Peyer's patch (tissue), 4 donors: ENCODE data around the gene PLP2. TPM values are rescaled to one million over a fixed set of nuclear protein-coding genes. Genes with fewer than 3 reads are reported as not detected.
"Not testable (repeated sequence)": the region's sequence is repeated elsewhere in the genome, so short reads cannot be mapped to it uniquely, and the experiment has no call there.

ENCODE experiments used
- DNase-seq, 3 donors: peaks; one replicate each; pipeline ENCODE4 v3.0.0-alpha.2; 2017 to 2019
- H3K27ac ChIP-seq, 4 donors: fragments of 200-600 bp; sonication (generic); one replicate each; pipeline ENCODE4 v1.5.1; 2016 to 2019
- H3K27me3 ChIP-seq, 2 donors: fragments of 200-600 bp; sonication (generic); one replicate each; pipeline ENCODE4 v1.5.1; 2019
- H3K36me3 ChIP-seq, 3 donors: fragments of 200-600 bp; sonication (generic); one replicate each; pipeline ENCODE4 v1.5.1; 2016 to 2019
- H3K4me1 ChIP-seq, 4 donors: fragments of 200-600 bp; sonication (generic); one replicate each; pipeline ENCODE4 v1.5.1; 2016 to 2019
- H3K4me3 ChIP-seq, 4 donors: fragments of 200-600 bp; sonication (generic); 1 replicate in 3 of 4; 2 replicates in 1 of 4; pipeline ENCODE4 v1.5.1; 2016 to 2019; ENCODE audit warnings: mild to moderate bottlenecking in 1 of 4
- H3K9me3 ChIP-seq, 4 donors: fragments of 200-600 bp; sonication (generic); one replicate each; pipeline ENCODE4 v1.5.1; 2016 to 2019; ENCODE audit warnings: mild to moderate bottlenecking in 1 of 4
- CTCF ChIP-seq, 6 experiments: fragments of 450-650 bp in 4 of 6; fragments of 200-600 bp in 2 of 6; sonication (generic) in 1 of 6; IDR thresholded peaks; one replicate each; pipeline ENCODE4 v1.5.1; 2017 to 2019; ENCODE audit warnings: antibody characterized with exemption in 6 of 6, mild to moderate bottlenecking in 3 of 6, moderate library complexity in 1 of 6
- POLR2A ChIP-seq, 2 donors: fragments of 450-650 bp; IDR thresholded peaks; one replicate each; pipeline ENCODE4 v1.5.1; 2017; ENCODE audit warnings: antibody characterized with exemption in 2 of 2, mild to moderate bottlenecking in 2 of 2, moderate library complexity in 2 of 2
- total RNA-seq, 4 donors: library from RNA; depleted of rRNA; stranded (reverse); fragments of >200 nt; gene quantifications; one replicate each; pipeline ENCODE4 v1.1.0, GENCODE V29; 2016

Gene PLP2
- 10 to 100 TPM; 16.1 to 36.6 (median 30.8) TPM for total RNA-seq

- no peak for TF ChIP-seq CTCF (IDR thresholded peaks at IDR 0.05)
- peak in 1 of 2 donors; percentile 29 for TF ChIP-seq POLR2A (IDR thresholded peaks at IDR 0.05)
- Histone ChIP-seq H3K4me3 (peak within 1 kb of the TSS; percentile 54 to 71 (median 58)), H3K27ac (peak within 1 kb of the TSS; percentile 84 to 92 (median 86)), H3K27me3 (no peaks in the 10 kb centered on the region), H3K4me1 (no peaks in the 10 kb centered on the region), H3K9me3 (no peaks in the 10 kb centered on the region), H3K36me3 (peaks cover 0 to 6% (median 0%) of the 10 kb centered on the region in 3 donors)
- peak; percentile 65 to 81 (median 75) for DNase-seq
Observed at GRCh38 chrX:49171752-49172279, at the start of gene PLP2. TSS of gene PLP2 (plus strand) at chrX:49171898. CDS start at chrX:49172001, 103 bp downstream.

GRCh38 chrX:49122499-49122898, 49.2 kb upstream of the PLP2 start:
- peak overlapping the region; percentile 52 to 80 (median 69) for H3K4me3 ChIP-seq
- peak overlapping the region in 1 of 4 donors; percentile 67 for H3K27ac ChIP-seq

GRCh38 chrX:49127742-49128258, 43.9 kb upstream of the PLP2 start:
- H3K4me1 ChIP-seq, H3K27ac ChIP-seq, H3K27me3 ChIP-seq, H3K9me3 ChIP-seq, H3K36me3 ChIP-seq, DNase-seq, H3K4me3 ChIP-seq: not testable (repeated sequence)

More at GRCh38 chrX:49122499-49122898, 49.2 kb upstream of the PLP2 start:
- no peaks in the 10 kb centered on the region for H3K27me3 ChIP-seq
- H3K36me3 ChIP-seq = peaks cover 0 to 21% (median 0%) of the 10 kb centered on the region in 3 donors
- no peak for DNase-seq
- no peak for TF ChIP-seq POLR2A (IDR thresholded peaks at IDR 0.05)
- TF ChIP-seq CTCF (IDR thresholded peaks at IDR 0.05) = no peak
- H3K9me3 ChIP-seq = no peaks in the 10 kb centered on the region
- no peaks in the 10 kb centered on the region for H3K4me1 ChIP-seq

- Histone ChIP-seq H3K9me3 (no peaks in the 10 kb centered on the region), H3K4me3 (no peak overlapping the region), H3K27ac (no peak overlapping the region), H3K4me1 (no peaks in the 10 kb centered on the region), H3K36me3 (no peaks in the 10 kb centered on the region), H3K27me3 (no peaks in the 10 kb centered on the region)
- TF ChIP-seq CTCF (IDR thresholded peaks at IDR 0.05) (no peak), POLR2A (IDR thresholded peaks at IDR 0.05) (no peak)
- DNase-seq = peak in 1 of 3 donors; percentile 34
Observed at GRCh38 chrX:49129427-49129826, 42.3 kb upstream of the PLP2 start.

GRCh38 chrX:49132275-49132674, 39.4 kb upstream of the PLP2 start:
- DNase-seq, H3K36me3 ChIP-seq, H3K4me3 ChIP-seq, H3K4me1 ChIP-seq, H3K9me3 ChIP-seq, H3K27ac ChIP-seq, H3K27me3 ChIP-seq: not testable (repeated sequence)

GRCh38 chrX:49133759-49134158, 37.9 kb upstream of the PLP2 start:
- H3K4me1 ChIP-seq = no peaks in the 10 kb centered on the region
- H3K27ac ChIP-seq = no peak overlapping the region
- H3K36me3 ChIP-seq = no peaks in the 10 kb centered on the region
- no peak for DNase-seq
- peaks cover 0 to 3% (median 0%) of the 10 kb centered on the region in 4 donors for H3K9me3 ChIP-seq
- TF ChIP-seq POLR2A (IDR thresholded peaks at IDR 0.05) (no peak), CTCF (IDR thresholded peaks at IDR 0.05) (no peak)
- no peaks in the 10 kb centered on the region for H3K27me3 ChIP-seq
- H3K4me3 ChIP-seq = no peak overlapping the region
